Gastrocnemius medialis (tissue), 4 donors: ENCODE data around the gene PP2D1. TPM values are rescaled to one million over a fixed set of nuclear protein-coding genes. Genes with fewer than 3 reads are reported as not detected.
A peak's percentile ranks its signal among the peaks of the same experiment; 100 is the strongest.
"Not testable (repeated sequence)": the region's sequence is repeated elsewhere in the genome, so short reads cannot be mapped to it uniquely, and the experiment has no call there.

Source experiments
- ATAC-seq, 2 donors: fragments of 150-250 bp; one replicate each; pipeline ENCODE4 v1.9.1; 2016
- DNase-seq, 2 donors: peaks; one replicate each; pipeline ENCODE4 v3.0.0-alpha.2; 2019
- H3K27ac ChIP-seq, 4 donors: fragments of 200-600 bp; sonication (generic); 1 replicate in 1 of 4; 2 replicates in 3 of 4; pipeline ENCODE4 v1.5.1; 2016 to 2018; ENCODE audit warnings: mild to moderate bottlenecking in 2 of 4, moderate library complexity in 1 of 4
- H3K27me3 ChIP-seq, 3 donors: fragments of 200-600 bp; sonication (generic) in 2 of 3; 1 replicate in 1 of 3; 2 replicates in 2 of 3; pipeline versions ENCODE4 v1.5.1 to v1.6.0; 2016 to 2019; ENCODE audit warnings: mild to moderate bottlenecking in 1 of 3, moderate library complexity in 1 of 3
- H3K36me3 ChIP-seq, 2 donors: fragments of 200-600 bp; sonication (generic) in 1 of 2; one replicate each; pipeline ENCODE4 v1.5.1; 2017 to 2018
- H3K4me1 ChIP-seq, 2 donors: fragments of 200-600 bp; sonication (generic) in 1 of 2; one replicate each; pipeline ENCODE4 v1.5.1; 2016 to 2017; ENCODE audit warnings: mild to moderate bottlenecking in 2 of 2
- H3K4me3 ChIP-seq, 4 donors: fragments of 200-600 bp; sonication (generic) in 3 of 4; 1 replicate in 1 of 4; 2 replicates in 3 of 4; pipeline ENCODE4 v1.5.1; 2016 to 2019; ENCODE audit warnings: mild to moderate bottlenecking in 2 of 4
- H3K9me3 ChIP-seq, 3 donors: fragments of 200-600 bp; sonication (generic) in 2 of 3; 1 replicate in 1 of 3; 2 replicates in 2 of 3; pipeline ENCODE4 v1.5.1; 2016 to 2019
- CTCF ChIP-seq, 5 experiments: fragments of 450-650 bp in 3 of 5; fragments of 200-600 bp in 2 of 5; sonication (generic) in 2 of 5; IDR thresholded peaks in 4 of 5; conservative IDR thresholded peaks in 1 of 5; 1 replicate in 4 of 5; 2 replicates in 1 of 5; pipeline ENCODE4 v1.5.1; 2016 to 2019; ENCODE audit warnings: antibody characterized with exemption in 5 of 5, mild to moderate bottlenecking in 3 of 5, moderate library complexity in 3 of 5
- POLR2A ChIP-seq, 2 donors: fragments of 450-650 bp; IDR thresholded peaks; one replicate each; pipeline ENCODE4 v1.6.1; 2017; ENCODE audit warnings: antibody characterized with exemption in 2 of 2, mild to moderate bottlenecking in 2 of 2, moderate library complexity in 2 of 2
- in situ Hi-C, 4 donors: fragments of 200-750 bp; cut with MboI; loops; one replicate each; pipeline versions ENCODE4 v1.15.0 to v1.8.0; 2017; ENCODE audit warnings: low sequenced_read_pairs in 4 of 4
- intact Hi-C: fragments of 100-400 bp; cut with DNase I; formaldehyde crosslinking; loops from one replicate; pipeline ENCODE4 v1.15.1; 2023; ENCODE audit warnings: low total_unique reads
- total RNA-seq, 4 donors: library from RNA; depleted of rRNA; stranded (reverse); fragments of >200 nt; gene quantifications; one replicate each; pipeline versions ENCODE4 v1.1.0 to v1.2.3, GENCODE V29; 2016

PP2D1 gene
- total RNA-seq, 4 donors from 2014 or later: not detected

DNA sequence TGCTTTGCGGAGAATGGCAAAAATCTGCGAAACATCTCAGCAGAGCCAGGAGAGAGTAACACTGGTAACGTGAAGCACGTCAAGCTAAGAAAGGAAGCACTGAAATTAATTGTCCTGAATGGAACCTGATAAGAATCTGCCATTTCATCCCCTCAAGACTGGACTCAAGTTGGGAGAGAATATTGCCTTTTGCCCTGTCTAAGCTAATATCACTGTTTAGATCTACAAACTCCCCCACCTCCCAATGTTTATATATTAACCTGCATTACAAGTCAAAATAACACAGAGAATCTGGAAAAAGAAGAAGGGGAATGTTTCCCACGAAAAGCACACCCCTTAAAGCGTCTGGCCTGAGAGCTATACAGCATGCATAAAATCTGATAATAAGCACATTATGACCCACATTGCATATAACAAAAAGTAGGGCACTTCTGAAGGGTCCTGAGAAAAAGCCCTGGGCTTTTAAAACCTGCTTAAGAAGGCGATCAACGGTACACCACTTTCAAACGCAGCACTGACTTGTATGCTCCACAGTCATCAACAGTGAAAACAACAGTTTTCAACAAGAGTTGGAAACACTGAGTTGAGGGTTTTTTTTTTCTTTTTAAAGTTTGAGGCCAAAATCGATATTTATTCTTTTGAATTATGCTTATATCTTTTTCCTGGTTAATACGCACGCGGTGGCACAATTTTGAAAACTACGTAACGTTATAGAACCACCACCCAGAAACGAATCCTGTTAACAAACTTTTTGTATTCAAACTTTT lies 26.8 kb upstream of the PP2D1 start:
- peak overlapping the region; percentile 95 to 99 (median 99) for H3K27ac ChIP-seq
- ATAC-seq (no peak), DNase-seq (no peak)
- in situ Hi-C loops (loop anchor here in 3 of 4 donors (5.0 to 10.0 kb wide), 3 partner anchors 92 to 146 kb away; partner anchors contain the start of genes RAB5A (in 3 of the 3) and SGO1 (in 1 of the 3)), intact Hi-C loops (loop anchor here (1.0 kb wide), 1 partner anchor 147 kb away; the partner anchor contains the start of gene SGO1)
- H3K4me1 ChIP-seq: peaks cover 25 to 26% of the 10 kb centered on the region in 2 donors
- no peaks in the 10 kb centered on the region for H3K36me3 ChIP-seq
- H3K4me3 ChIP-seq: peak overlapping the region; percentile 79 to 94 (median 90)
- H3K27me3 ChIP-seq: no peaks in the 10 kb centered on the region
- TF ChIP-seq CTCF (IDR thresholded peaks at IDR 0.05 in 4 of 5, conservative IDR thresholded peaks at IDR 0.05 in 1 of 5): no peak
- TF ChIP-seq POLR2A (IDR thresholded peaks at IDR 0.05): no peak
- no peaks in the 10 kb centered on the region for H3K9me3 ChIP-seq

DNA sequence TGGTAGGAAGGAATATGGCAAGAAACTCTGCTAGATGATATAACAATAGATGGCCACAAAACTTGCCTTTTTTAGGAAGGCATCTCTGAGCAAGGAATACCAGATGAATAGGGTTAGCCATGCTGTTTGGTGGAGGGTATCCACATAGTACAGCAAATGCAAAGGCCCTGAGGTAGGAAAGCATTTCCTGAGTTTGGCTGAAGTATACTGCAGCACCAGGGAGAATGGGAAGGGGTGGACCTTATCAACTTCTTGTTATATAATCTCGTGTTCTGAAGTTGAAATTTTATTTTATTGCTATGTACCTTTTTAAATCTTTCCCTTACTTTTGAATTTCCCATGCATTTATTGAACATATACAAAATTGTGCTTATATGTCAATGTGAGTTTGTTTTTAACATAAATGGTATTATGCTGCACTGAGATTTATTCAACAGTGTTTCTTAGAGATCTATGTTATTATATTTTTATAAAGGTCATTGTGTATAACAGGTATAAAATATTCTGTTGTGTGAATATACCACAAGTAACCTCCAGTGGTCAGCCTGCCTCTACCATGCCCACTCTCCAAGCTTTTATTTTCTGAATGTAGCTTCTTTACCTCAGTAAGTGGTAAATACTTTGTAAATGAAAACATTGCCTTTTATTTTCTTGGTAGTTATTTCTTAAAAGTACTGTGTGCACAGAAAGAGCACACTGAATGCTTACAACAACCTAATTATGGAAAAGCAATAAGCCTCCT lies 25.4 kb upstream of the PP2D1 start:
- peak in 1 of 5 experiments; percentile 19 for TF ChIP-seq CTCF (IDR thresholded peaks at IDR 0.05 in 4 of 5, conservative IDR thresholded peaks at IDR 0.05 in 1 of 5)
- TF ChIP-seq POLR2A (IDR thresholded peaks at IDR 0.05): no peak
- no peaks in the 10 kb centered on the region for H3K36me3 ChIP-seq
- in situ Hi-C loops: loop anchor here in 3 of 4 donors (5.0 to 10.0 kb wide), 3 partner anchors 90 to 147 kb away; partner anchors contain the start of genes RAB5A (in 3 of the 3) and SGO1 (in 1 of the 3)
- H3K4me1 ChIP-seq: peaks cover 14 to 17% of the 10 kb centered on the region in 2 donors
- peak overlapping the region in 1 of 4 donors; percentile 99 for H3K27ac ChIP-seq
- H3K27me3 ChIP-seq: no peaks in the 10 kb centered on the region
- no peaks in the 10 kb centered on the region for H3K9me3 ChIP-seq
- ATAC-seq: no peak
- no peak overlapping the region for H3K4me3 ChIP-seq
- intact Hi-C loops: no loop called here
- DNase-seq: no peak

GRCh38 chr3:20035019-20035418 lies 23.0 kb upstream of the PP2D1 start:
- H3K4me3 ChIP-seq: no peak overlapping the region
- ATAC-seq (no peak), DNase-seq (no peak)
- TF ChIP-seq POLR2A (IDR thresholded peaks at IDR 0.05) (no peak), CTCF (IDR thresholded peaks at IDR 0.05 in 4 of 5, conservative IDR thresholded peaks at IDR 0.05 in 1 of 5) (no peak)
- in situ Hi-C loops: loop anchor here in 3 of 4 donors (5.0 to 10.0 kb wide), 3 partner anchors 88 to 150 kb away; partner anchors contain the start of genes RAB5A (in 3 of the 3) and SGO1 (in 1 of the 3)
- H3K27me3 ChIP-seq: no peaks in the 10 kb centered on the region
- no peak overlapping the region for H3K27ac ChIP-seq
- intact Hi-C loops: no loop called here
- H3K36me3 ChIP-seq: no peaks in the 10 kb centered on the region
- H3K9me3 ChIP-seq: no peaks in the 10 kb centered on the region
- H3K4me1 ChIP-seq: peaks cover 5 to 8% of the 10 kb centered on the region in 2 donors

GRCh38 chr3:20031939-20032338 lies 19.9 kb upstream of the PP2D1 start:
- H3K36me3 ChIP-seq, H3K27ac ChIP-seq, DNase-seq, H3K4me3 ChIP-seq, intact Hi-C loops, H3K27me3 ChIP-seq, H3K4me1 ChIP-seq, ATAC-seq, H3K9me3 ChIP-seq: not testable (repeated sequence)
- in situ Hi-C loops: loop anchor here in 2 of 4 donors (10.0 kb wide), 2 partner anchors 87 to 153 kb away; partner anchors contain the start of genes RAB5A (in 2 of the 2) and SGO1 (in 1 of the 2)

- Histone ChIP-seq H3K9me3 (no peaks in the 10 kb centered on the region), H3K27ac (no peak overlapping the region), H3K4me3 (no peak overlapping the region), H3K36me3 (no peaks in the 10 kb centered on the region), H3K4me1 (no peaks in the 10 kb centered on the region), H3K27me3 (no peaks in the 10 kb centered on the region)
- in situ Hi-C loops: no loop called here
- DNase-seq: no peak
- intact Hi-C loops: no loop called here
- TF ChIP-seq POLR2A (IDR thresholded peaks at IDR 0.05) (no peak), CTCF (IDR thresholded peaks at IDR 0.05 in 4 of 5, conservative IDR thresholded peaks at IDR 0.05 in 1 of 5) (no peak)
- ATAC-seq: no peak
These were observed 16.9 kb upstream of the PP2D1 start for GRCh38 chr3:20028905-20029331.
